22Rv1 (cell line): ENCODE results near the gene CD99.

Experiments
- ZFX ChIP-seq: fragments of 450-650 bp; IDR thresholded peaks from 2 replicates; pipeline ENCODE4 v1.6.1; 2017; ENCODE audit warnings: antibody characterized with exemption, borderline replicate concordance
- TF ChIP-seq, protein P1 (sequence below): fragments of 450-650 bp; IDR thresholded peaks from 2 replicates; pipeline ENCODE4 v1.5.1; 2017; ENCODE audit warnings: mild to moderate bottlenecking

DNA sequence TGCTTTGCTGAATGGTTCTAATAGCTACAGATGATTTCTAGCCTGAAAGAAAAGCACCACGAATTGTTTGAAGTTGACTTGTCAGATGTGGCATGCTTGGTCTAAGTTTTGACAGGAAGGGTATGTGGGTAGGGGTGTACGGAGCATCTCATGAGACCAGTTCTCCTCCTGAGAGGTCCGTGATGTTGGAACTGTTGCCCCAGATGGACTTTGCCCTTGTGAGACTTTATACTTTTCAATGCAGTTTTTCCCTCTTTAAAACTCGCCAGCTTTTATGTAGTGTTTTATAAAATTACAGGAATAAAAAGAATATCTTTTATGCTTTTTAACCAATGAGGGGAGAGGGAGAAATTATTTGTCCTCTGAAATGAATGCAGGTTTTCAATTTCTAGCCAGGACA, 44.2 kb downstream of the CD99 start:
- TF ChIP-seq, protein P1, sequence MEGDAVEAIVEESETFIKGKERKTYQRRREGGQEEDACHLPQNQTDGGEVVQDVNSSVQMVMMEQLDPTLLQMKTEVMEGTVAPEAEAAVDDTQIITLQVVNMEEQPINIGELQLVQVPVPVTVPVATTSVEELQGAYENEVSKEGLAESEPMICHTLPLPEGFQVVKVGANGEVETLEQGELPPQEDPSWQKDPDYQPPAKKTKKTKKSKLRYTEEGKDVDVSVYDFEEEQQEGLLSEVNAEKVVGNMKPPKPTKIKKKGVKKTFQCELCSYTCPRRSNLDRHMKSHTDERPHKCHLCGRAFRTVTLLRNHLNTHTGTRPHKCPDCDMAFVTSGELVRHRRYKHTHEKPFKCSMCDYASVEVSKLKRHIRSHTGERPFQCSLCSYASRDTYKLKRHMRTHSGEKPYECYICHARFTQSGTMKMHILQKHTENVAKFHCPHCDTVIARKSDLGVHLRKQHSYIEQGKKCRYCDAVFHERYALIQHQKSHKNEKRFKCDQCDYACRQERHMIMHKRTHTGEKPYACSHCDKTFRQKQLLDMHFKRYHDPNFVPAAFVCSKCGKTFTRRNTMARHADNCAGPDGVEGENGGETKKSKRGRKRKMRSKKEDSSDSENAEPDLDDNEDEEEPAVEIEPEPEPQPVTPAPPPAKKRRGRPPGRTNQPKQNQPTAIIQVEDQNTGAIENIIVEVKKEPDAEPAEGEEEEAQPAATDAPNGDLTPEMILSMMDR: no peak
- no peak for TF ChIP-seq ZFX
